HEK293T (cell line): ENCODE results near the gene MARS1.

ENCODE experiments used
- CTCF ChIA-PET: fragments of 350-600 bp; formaldehyde crosslinking; extraction: SDS; loops from one replicate; lab custom pipeline; 2021; ENCODE audit warnings: antibody characterized with exemption, inconsistent platforms; lab: Yijun Ruan, JAX
- POLR2A ChIA-PET: fragments of 350-600 bp; formaldehyde crosslinking; extraction: SDS; loops from one replicate; lab custom pipeline; 2020; ENCODE audit warnings: antibody characterized with exemption, inconsistent platforms; lab: Yijun Ruan, JAX
- DNase-seq: peaks from one replicate; pipeline ENCODE4 v3.0.0; 2012; ENCODE audit warnings: mixed read lengths; ENCODE audit errors: extremely low spot score
- ARNT ChIP-seq: fragments of 450-650 bp; IDR thresholded peaks from 2 replicates; pipeline ENCODE4 v1.6.1; 2017; ENCODE audit warnings: mild to moderate bottlenecking
- BHLHE40 ChIP-seq: fragments of 450-650 bp; IDR thresholded peaks from 2 replicates; pipeline ENCODE4 v1.6.1; 2016; ENCODE audit warnings: mild to moderate bottlenecking, moderate library complexity, borderline replicate concordance
- CTBP1 ChIP-seq: fragments of 450-650 bp; IDR thresholded peaks from 2 replicates; pipeline ENCODE4 v1.6.1; 2016; ENCODE audit warnings: borderline replicate concordance
- ELF4 ChIP-seq: fragments of 450-650 bp; IDR thresholded peaks from 2 replicates; pipeline ENCODE4 v1.6.1; 2017; ENCODE audit warnings: antibody characterized with exemption
- FOXA1 ChIP-seq: fragments of 450-650 bp; IDR thresholded peaks from 2 replicates; pipeline ENCODE4 v1.6.1; 2016; ENCODE audit warnings: mild to moderate bottlenecking
- FOXK2 ChIP-seq: fragments of 450-650 bp; IDR thresholded peaks from 2 replicates; pipeline ENCODE4 v1.6.1; 2016; ENCODE audit warnings: mild to moderate bottlenecking
- FOXM1 ChIP-seq: fragments of 450-650 bp; IDR thresholded peaks from 2 replicates; pipeline ENCODE4 v1.6.1; 2017; ENCODE audit warnings: mild to moderate bottlenecking, borderline replicate concordance
- HDGF ChIP-seq: fragments of 450-650 bp; IDR thresholded peaks from 2 replicates; pipeline ENCODE4 v1.6.1; 2017; ENCODE audit warnings: antibody characterized with exemption, borderline replicate concordance
- L3MBTL2 ChIP-seq: fragments of 450-650 bp; conservative IDR thresholded peaks from 2 replicates; pipeline ENCODE4 v1.6.1; 2016; ENCODE audit warnings: mild to moderate bottlenecking
- LEF1 ChIP-seq: fragments of 450-650 bp; IDR thresholded peaks from 2 replicates; pipeline ENCODE4 v1.6.1; 2017; ENCODE audit warnings: mild to moderate bottlenecking, borderline replicate concordance
- NFRKB ChIP-seq: fragments of 450-650 bp; IDR thresholded peaks from 2 replicates; pipeline ENCODE4 v1.6.1; 2016; ENCODE audit warnings: mild to moderate bottlenecking, moderate library complexity
- PKNOX1 ChIP-seq: fragments of 450-650 bp; IDR thresholded peaks from 2 replicates; pipeline ENCODE4 v1.6.1; 2016
- SP1 ChIP-seq: fragments of 450-650 bp; IDR thresholded peaks from 2 replicates; pipeline ENCODE4 v1.6.1; 2017
- SUZ12 ChIP-seq: fragments of 450-650 bp; IDR thresholded peaks from 2 replicates; pipeline ENCODE4 v1.6.1; 2016; ENCODE audit warnings: mild to moderate bottlenecking
- TARDBP ChIP-seq: fragments of 450-650 bp; IDR thresholded peaks from 2 replicates; pipeline ENCODE4 v1.6.1; 2016
- ZNF384 ChIP-seq: fragments of 450-650 bp; IDR thresholded peaks from 2 replicates; pipeline ENCODE4 v1.6.1; 2016

Gene MARS1

GRCh38 chr12:57476993-57477709 lies 10.7 kb upstream of the MARS1 start:
- ChIA-PET CTCF (interaction anchor here (0.6 to 1.4 kb wide), 2 partner anchors 17 to 18 kb away, joined by 3 read pairs; no protein-coding TSS in a partner anchor), POLR2A (interaction anchor here (1.1 kb wide), 1 partner anchor 9 kb away, joined by 7 read pairs; no protein-coding TSS in a partner anchor)
- no peak for DNase-seq
- TF ChIP-seq FOXA1 (no peak), L3MBTL2 (no peak), NFRKB (no peak), BHLHE40 (no peak), SP1 (no peak), SUZ12 (no peak), CTBP1 (no peak), PKNOX1 (no peak), FOXM1 (no peak), ELF4 (no peak), TARDBP (no peak), FOXK2 (no peak), ZNF384 (no peak), HDGF (no peak), LEF1 (no peak), ARNT (no peak)

GRCh38 chr12:57477710-57478681 lies 9.9 kb upstream of the MARS1 start:
- DNase-seq = no peak
- TF ChIP-seq BHLHE40 (no peak), SUZ12 (no peak), ELF4 (no peak), ARNT (no peak), L3MBTL2 (no peak), LEF1 (no peak)
- POLR2A ChIA-PET = interaction anchor here (0.9 to 1.1 kb wide), 2 partner anchors 9 to 22 kb away, joined by 3 to 7 read pairs; no protein-coding TSS in a partner anchor
- CTCF ChIA-PET = interaction anchor here (1.4 kb wide), 1 partner anchor 19 kb away, joined by 3 read pairs; no protein-coding TSS in a partner anchor

GRCh38 chr12:57479043-57479375 lies 8.9 kb upstream of the MARS1 start:
- no peak for DNase-seq
- ChIA-PET CTCF (no interaction called here), POLR2A (interaction anchor here (0.9 to 1.4 kb wide), 2 partner anchors 21 to 23 kb away, joined by 3 read pairs; no protein-coding TSS in a partner anchor)
- TF ChIP-seq ZNF384 (no peak), NFRKB (no peak), ELF4 (no peak), L3MBTL2 (no peak), SUZ12 (no peak), FOXM1 (no peak), ARNT (no peak), SP1 (no peak), LEF1 (no peak), TARDBP (no peak), PKNOX1 (no peak)

GRCh38 chr12:57479376-57480115 lies 8.3 kb upstream of the MARS1 start, which contains the start of gene ARHGAP9:
ARHGAP9 (minus strand) TSS chr12:57479866; CDS start chr12:57479406, 460 bp downstream.
- TF ChIP-seq ELF4 (no peak), BHLHE40 (no peak), CTBP1 (no peak), HDGF (no peak), SP1 (no peak), ARNT (no peak)
- CTCF ChIA-PET = interaction anchor here (1.2 kb wide), 1 partner anchor 17 kb away, joined by 3 read pairs; no protein-coding TSS in a partner anchor
- POLR2A ChIA-PET = interaction anchor here (1.4 kb wide), 1 partner anchor 21 kb away, joined by 3 read pairs; no protein-coding TSS in a partner anchor
- no peak for DNase-seq

- POLR2A ChIA-PET = interaction anchor here (1.7 kb wide), 1 partner anchor 12 kb away, joined by 3 read pairs; no protein-coding TSS in a partner anchor
- no peak for TF ChIP-seq BHLHE40
- no peak for TF ChIP-seq FOXA1
- no peak for TF ChIP-seq TARDBP
- no peak for TF ChIP-seq ELF4
- no peak for TF ChIP-seq FOXK2
- no peak for TF ChIP-seq SP1
- TF ChIP-seq CTBP1 = no peak
- TF ChIP-seq PKNOX1 = no peak
- DNase-seq = no peak
- CTCF ChIA-PET = no interaction called here
Measured at GRCh38 chr12:57481671-57482070, 6.2 kb upstream of the MARS1 start.
